Cardiac fibroblast (primary cell): ENCODE results near the gene SRPRA.

Source experiments
- DNase-seq, 2 donors: peaks; one replicate each; pipeline versions ENCODE4 v3.0.0 to v3.0.0-alpha.2; 2010; ENCODE audit warnings: low read depth in 2 of 2
- H3K4me3 ChIP-seq, 2 donors: replicated peaks in 1 of 2; 1 replicate in 1 of 2; 2 replicates in 1 of 2; pipeline ENCODE4 v1.5.1; 2011; ENCODE audit warnings: low read depth in 2 of 2, low read length in 2 of 2, mild to moderate bottlenecking in 2 of 2, moderate library complexity in 1 of 2
- TF ChIP-seq, protein P1 (sequence below): IDR thresholded peaks from one replicate; pipeline ENCODE4 v1.5.1; 2011; ENCODE audit warnings: low read depth, mild to moderate bottlenecking, low read length, inconsistent platforms

The SRPRA gene

DNA sequence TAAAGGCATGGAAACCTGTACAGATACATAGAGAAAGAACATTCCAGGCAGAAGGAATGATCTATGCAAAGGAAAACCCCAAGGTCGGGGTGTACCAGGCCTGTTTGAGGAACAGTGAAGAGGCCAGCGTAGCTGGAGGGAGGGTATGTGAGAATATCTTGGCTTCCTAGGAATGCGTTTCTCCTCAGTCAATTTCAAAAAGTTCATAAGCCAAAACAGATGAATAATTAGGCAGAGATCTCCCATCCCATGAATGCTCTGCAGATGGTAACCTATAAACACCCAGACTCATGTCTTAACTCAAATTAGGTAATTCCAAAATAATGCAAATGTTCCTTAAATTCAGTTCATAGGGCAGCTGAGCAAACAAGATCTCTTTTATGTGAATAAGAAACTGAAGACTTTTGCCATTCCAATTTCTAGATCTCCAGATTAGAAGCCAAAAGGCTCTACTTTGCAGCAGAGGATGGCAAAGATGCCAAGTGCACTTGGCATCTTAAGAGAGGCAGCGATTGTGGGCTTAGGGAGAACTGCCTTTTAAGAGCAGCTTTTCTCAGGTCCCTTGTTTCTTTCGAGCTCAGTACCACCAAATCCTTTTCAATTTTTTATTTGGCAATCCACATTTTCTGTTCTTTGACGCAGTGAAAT, 43.9 kb downstream of the SRPRA start:
- no peak overlapping the region for H3K4me3 ChIP-seq
- DNase-seq: no peak
- TF ChIP-seq, protein P1, sequence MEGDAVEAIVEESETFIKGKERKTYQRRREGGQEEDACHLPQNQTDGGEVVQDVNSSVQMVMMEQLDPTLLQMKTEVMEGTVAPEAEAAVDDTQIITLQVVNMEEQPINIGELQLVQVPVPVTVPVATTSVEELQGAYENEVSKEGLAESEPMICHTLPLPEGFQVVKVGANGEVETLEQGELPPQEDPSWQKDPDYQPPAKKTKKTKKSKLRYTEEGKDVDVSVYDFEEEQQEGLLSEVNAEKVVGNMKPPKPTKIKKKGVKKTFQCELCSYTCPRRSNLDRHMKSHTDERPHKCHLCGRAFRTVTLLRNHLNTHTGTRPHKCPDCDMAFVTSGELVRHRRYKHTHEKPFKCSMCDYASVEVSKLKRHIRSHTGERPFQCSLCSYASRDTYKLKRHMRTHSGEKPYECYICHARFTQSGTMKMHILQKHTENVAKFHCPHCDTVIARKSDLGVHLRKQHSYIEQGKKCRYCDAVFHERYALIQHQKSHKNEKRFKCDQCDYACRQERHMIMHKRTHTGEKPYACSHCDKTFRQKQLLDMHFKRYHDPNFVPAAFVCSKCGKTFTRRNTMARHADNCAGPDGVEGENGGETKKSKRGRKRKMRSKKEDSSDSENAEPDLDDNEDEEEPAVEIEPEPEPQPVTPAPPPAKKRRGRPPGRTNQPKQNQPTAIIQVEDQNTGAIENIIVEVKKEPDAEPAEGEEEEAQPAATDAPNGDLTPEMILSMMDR: no peak

- DNase-seq: no peak
Observed at GRCh38 chr11:126219547-126219946, 49.1 kb downstream of the SRPRA start.

GRCh38 chr11:126217491-126217890, 51.2 kb downstream of the SRPRA start:
- DNase-seq: no peak
- TF ChIP-seq, protein P1: no peak
- no peak overlapping the region for H3K4me3 ChIP-seq

More at GRCh38 chr11:126219547-126219946, 49.1 kb downstream of the SRPRA start:
- TF ChIP-seq, protein P1: no peak
- H3K4me3 ChIP-seq: no peak overlapping the region

- TF ChIP-seq, protein P1: no peak
- DNase-seq: no peak
- no peak overlapping the region for H3K4me3 ChIP-seq
Observed at GRCh38 chr11:126216526-126217305, 52.0 kb downstream of the SRPRA start.

DNA sequence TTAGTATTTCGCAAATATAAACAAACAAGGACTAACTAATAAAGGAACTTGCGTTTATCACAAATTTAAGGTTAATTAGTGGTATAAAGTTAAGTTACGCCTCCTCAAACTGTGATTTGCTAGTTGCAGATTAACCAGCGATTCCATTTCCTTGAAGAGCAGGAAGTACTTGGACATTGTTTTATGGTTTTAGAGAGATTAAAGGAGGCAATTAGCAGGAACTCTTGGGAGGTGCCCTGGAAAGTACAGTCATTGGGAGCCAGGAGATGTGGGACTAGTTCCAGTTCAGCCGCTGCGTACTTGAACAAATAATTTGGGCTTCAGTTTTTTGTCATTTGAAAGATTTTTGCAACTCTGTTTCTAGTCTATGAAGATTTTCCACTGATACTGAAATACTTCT, 53.9 kb downstream of the SRPRA start:
- TF ChIP-seq, protein P1: no peak
- no peak for DNase-seq
- H3K4me3 ChIP-seq: no peak overlapping the region

- DNase-seq: no peak
- H3K4me3 ChIP-seq: no peak overlapping the region
- TF ChIP-seq, protein P1: no peak
Observed at GRCh38 chr11:126214441-126214840, 54.3 kb downstream of the SRPRA start.
